ENCODE results near the gene GLA. TPM values are rescaled to one million over a fixed set of nuclear protein-coding genes. Genes with fewer than 3 reads are reported as not detected.
A peak's percentile ranks its signal among the peaks of the same experiment; 100 is the strongest.

Gene GLA
- total RNA-seq (10 to 100 TPM in 3 of 10 donors, 1 to 10 TPM in 7; 6.0 to 22.3 (median 8.6) TPM), polyA plus RNA-seq (10 to 100 TPM; 20.7 to 33.9 TPM)
- long read RNA-seq, donor 1, transcript GLA-201 (7 exons, 1,318 nt), result major isoform, 7 of 7 reads
- long read RNA-seq, donor 1, partial matches to known transcripts, result 0 of 7 reads
- long read RNA-seq, donor 1, other reads (novel, unspliced or antisense), result 0 of 7 reads
- long read RNA-seq, donor 2, partial matches to known transcripts, result 1 of 6 reads
- long read RNA-seq, donor 2, other reads (novel, unspliced or antisense), result 0 of 6 reads
- long read RNA-seq, donor 3, transcript GLA-204 (3 exons, 793 nt), result minor isoform, 8 of 26 reads
- long read RNA-seq, donor 3, transcript GLA-201 (7 exons, 1,318 nt), result major isoform, 16 of 26 reads
- long read RNA-seq, donor 3, partial matches to known transcripts, result 0 of 26 reads
- long read RNA-seq, donor 3, other reads (novel, unspliced or antisense), result 2 of 26 reads

DNA sequence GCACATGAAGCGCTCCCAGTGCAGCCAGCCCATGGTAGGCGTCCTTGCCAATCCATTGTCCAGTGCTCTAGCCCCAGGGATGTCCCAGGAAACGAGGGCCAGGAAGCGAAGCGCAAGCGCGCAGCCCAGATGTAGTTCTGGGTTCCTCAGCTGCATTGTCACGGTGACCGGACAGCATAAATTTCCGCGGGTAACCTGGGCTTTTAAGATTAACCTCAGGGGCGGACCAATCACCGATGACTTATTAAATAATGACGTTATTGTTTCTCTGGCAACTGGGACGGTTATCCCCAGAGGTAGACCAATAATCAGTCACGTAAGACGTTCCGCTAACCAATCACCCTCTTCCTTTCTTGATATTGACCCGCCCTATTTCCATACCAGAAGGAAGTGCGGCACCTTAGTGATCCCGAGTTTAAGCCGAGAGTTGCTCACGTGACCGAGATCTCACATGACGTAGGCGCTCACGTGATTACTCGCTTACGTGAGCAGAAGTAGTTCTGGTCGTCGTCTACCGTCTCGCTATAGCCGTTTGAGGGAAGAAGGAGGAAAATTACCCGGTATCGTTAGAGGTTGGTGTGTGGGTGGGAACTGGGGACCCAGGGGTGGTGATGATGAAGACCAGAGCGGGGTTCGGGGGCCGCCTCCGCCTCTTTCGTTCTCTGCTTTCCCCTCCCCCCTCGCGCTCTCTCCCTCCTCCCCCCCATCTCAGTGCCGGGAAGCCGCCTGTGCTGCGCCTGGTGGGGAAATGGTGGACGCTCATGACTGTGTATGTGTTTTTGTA, at the start of gene GLA, which contains the start of gene HNRNPH2:
Gene GLA, minus strand, starts transcription at position 178 of the 784 bp plus-strand sequence. Its CDS starts 22 bp downstream, at position 156.
Gene HNRNPH2, plus strand, starts transcription at position 475 of the 784 bp plus-strand sequence. CDS start 3,767 bp downstream, outside the sequence.
- no peaks in the 10 kb centered on the region for H3K27me3 ChIP-seq
- H3K4me3 ChIP-seq, result peak within 1 kb of the TSS; percentile 45 to 79 (median 71)
- peak; percentile 97 to 99 (median 99) for ATAC-seq
- H3K27ac ChIP-seq, result peak within 1 kb of the TSS; percentile 72 to 98 (median 91)
- peak; percentile 81 to 92 for DNase-seq
- intact Hi-C loops (cut with DNase I), result no loop called here
- no peaks in the 10 kb centered on the region for H3K9me3 ChIP-seq
- peaks cover 0 to 23% (median 0%) of the 10 kb centered on the region in 9 donors for H3K36me3 ChIP-seq
- 0 to 1% methylated on average over 36 to 47 of the region's 47 CpGs for WGBS, 2 donors
- TF ChIP-seq, protein P1, sequence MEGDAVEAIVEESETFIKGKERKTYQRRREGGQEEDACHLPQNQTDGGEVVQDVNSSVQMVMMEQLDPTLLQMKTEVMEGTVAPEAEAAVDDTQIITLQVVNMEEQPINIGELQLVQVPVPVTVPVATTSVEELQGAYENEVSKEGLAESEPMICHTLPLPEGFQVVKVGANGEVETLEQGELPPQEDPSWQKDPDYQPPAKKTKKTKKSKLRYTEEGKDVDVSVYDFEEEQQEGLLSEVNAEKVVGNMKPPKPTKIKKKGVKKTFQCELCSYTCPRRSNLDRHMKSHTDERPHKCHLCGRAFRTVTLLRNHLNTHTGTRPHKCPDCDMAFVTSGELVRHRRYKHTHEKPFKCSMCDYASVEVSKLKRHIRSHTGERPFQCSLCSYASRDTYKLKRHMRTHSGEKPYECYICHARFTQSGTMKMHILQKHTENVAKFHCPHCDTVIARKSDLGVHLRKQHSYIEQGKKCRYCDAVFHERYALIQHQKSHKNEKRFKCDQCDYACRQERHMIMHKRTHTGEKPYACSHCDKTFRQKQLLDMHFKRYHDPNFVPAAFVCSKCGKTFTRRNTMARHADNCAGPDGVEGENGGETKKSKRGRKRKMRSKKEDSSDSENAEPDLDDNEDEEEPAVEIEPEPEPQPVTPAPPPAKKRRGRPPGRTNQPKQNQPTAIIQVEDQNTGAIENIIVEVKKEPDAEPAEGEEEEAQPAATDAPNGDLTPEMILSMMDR (IDR thresholded peaks at IDR 0.05), result peak in 1 of 9 donors; percentile 8
- H3K4me1 ChIP-seq, result peaks cover 0 to 45% (median 26%) of the 10 kb centered on the region in 9 donors

DNA sequence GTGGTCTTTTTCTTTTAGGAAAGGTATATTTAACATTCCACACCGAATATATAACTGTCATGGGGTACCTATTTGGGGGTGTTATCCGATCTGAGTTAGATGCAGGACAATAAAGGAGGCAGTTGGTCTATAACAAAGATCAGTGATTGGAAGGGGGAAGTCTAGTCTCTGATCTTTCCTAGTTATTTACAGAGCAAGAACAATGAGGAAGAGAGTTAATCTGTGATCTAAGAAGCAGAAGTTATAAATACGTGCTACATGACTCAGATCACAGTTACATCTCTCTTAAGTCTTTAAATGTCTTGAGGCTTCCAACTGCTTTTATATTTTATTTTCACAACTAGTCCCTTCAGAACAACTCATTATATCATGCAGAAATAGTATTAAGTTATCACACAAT, 44.3 kb upstream of the GLA start:
- Histone ChIP-seq H3K27ac (peak overlapping the region in 1 of 10 donors; percentile 42), H3K4me1 (peaks cover 0 to 18% (median 4%) of the 10 kb centered on the region in 9 donors), H3K4me3 (no peak overlapping the region), H3K27me3 (no peaks in the 10 kb centered on the region), H3K36me3 (peaks cover 0 to 53% (median 0%) of the 10 kb centered on the region in 9 donors), H3K9me3 (peaks cover 0 to 2% (median 0%) of the 10 kb centered on the region in 11 donors)
- TF ChIP-seq, protein P1 (IDR thresholded peaks at IDR 0.05), result no peak
- intact Hi-C loops (cut with DNase I), result no loop called here
- WGBS, 2 donors, result 77 to 87% methylated on average over 3 of the region's 3 CpGs
- DNase-seq, result no peak
- ATAC-seq, result no peak

DNA sequence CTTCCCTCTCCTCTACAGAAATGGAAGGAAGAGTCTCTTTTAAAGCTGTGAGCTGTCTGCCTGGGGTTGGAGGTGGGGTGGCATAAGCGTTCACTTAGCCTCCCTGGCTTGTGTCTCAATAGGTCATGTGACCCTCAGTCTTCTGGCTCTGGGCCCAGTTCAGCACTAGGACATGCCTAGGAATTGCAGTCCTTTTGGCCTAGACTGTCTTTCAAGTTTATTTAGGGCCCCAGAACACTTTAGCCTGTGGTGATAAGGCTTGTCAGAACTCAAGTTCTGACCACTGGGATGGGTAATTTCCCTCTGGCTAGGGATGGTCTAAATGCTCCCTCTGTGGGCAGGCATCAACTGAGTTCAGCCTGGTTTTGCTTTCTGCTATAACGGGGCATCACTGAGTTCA, 43.2 kb upstream of the GLA start:
- H3K27me3 ChIP-seq, result no peaks in the 10 kb centered on the region
- H3K4me1 ChIP-seq, result peaks cover 0 to 18% (median 4%) of the 10 kb centered on the region in 9 donors
- WGBS, 2 donors, result 48 to 58% methylated on average over 2 of the region's 2 CpGs
- intact Hi-C loops (cut with DNase I), result no loop called here
- peaks cover 0 to 61% (median 0%) of the 10 kb centered on the region in 9 donors for H3K36me3 ChIP-seq
- H3K27ac ChIP-seq, result no peak overlapping the region
- DNase-seq (peak in 1 of 2 donors; percentile 32), ATAC-seq (peak in 6 of 8 donors; percentile 29 to 94 (median 63))
- H3K9me3 ChIP-seq, result peaks cover 0 to 2% (median 0%) of the 10 kb centered on the region in 11 donors
- TF ChIP-seq, protein P1 (IDR thresholded peaks at IDR 0.05), result no peak
- H3K4me3 ChIP-seq, result no peak overlapping the region

DNA sequence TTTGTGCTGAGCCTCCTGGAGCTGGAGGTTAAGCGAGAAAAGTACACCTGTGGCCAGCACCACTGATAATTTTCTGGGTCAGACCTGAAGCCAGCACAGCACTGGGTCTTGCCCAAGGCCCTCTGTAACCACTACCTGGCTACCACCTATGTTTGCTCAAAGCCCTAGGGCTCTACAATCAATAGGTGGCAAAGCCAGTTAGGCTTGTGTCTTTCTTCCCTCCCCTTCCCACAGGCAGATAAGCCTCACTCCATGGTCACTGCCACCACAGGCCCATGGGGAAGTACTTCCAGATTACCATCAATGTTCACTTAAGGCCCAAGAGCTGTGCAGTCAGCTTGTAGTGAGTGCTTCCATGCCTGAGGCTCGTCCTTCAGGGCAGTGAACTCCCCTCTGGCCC, 42.4 kb upstream of the GLA start:
- Histone ChIP-seq H3K36me3 (peaks cover 0 to 58% (median 0%) of the 10 kb centered on the region in 9 donors), H3K4me3 (no peak overlapping the region), H3K9me3 (peaks cover 0 to 2% (median 0%) of the 10 kb centered on the region in 11 donors), H3K27me3 (no peaks in the 10 kb centered on the region), H3K27ac (no peak overlapping the region), H3K4me1 (peaks cover 0 to 18% (median 4%) of the 10 kb centered on the region in 9 donors)
- DNase-seq (no peak), ATAC-seq (no peak)
- TF ChIP-seq, protein P1 (IDR thresholded peaks at IDR 0.05), result no peak
- 93 to 96% methylated on average over 2 of the region's 2 CpGs for WGBS, 2 donors
- intact Hi-C loops (cut with DNase I), result no loop called here

Measured in heart right ventricle (tissue), 16 donors.